HG02981 (cell line): ENCODE results near the gene OR13C5.
"Not testable (repeated sequence)": the region's sequence is repeated elsewhere in the genome, so short reads cannot be mapped to it uniquely, and the experiment has no call there.

ENCODE experiments used
- ATAC-seq: cut with Tn5 transposase; IDR thresholded peaks from one replicate; pipeline ENCODE4 v1.9.1; 2021; ENCODE audit warnings: mild to moderate bottlenecking, moderate library complexity; ENCODE audit not compliant: unreplicated experiment

The OR13C5 gene, protein sequence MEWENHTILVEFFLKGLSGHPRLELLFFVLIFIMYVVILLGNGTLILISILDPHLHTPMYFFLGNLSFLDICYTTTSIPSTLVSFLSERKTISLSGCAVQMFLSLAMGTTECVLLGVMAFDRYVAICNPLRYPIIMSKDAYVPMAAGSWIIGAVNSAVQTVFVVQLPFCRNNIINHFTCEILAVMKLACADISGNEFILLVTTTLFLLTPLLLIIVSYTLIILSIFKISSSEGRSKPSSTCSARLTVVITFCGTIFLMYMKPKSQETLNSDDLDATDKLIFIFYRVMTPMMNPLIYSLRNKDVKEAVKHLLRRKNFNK

DNA sequence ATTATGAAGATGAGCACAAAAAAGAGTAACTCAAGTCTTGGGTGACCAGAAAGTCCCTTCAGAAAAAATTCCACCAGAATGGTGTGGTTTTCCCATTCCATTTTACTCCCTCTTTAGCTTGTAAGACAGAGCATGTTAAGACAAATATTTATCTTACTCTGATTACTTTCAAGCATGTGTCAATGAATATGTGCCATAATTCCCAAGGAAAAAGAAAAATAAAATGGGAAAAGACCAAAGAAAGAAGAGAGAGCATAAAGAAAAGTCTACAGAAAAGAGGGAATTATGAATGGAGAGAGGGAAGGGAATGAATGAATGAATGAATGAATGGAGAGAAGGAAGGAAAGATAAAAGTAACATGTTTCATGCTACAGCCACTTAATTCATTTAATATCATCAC lies at the start of gene OR13C5:
TSS of gene OR13C5 (minus strand) at position 101 of the 400 bp plus-strand sequence. CDS start at position 101, 0 bp downstream.
- ATAC-seq, result not testable (repeated sequence)

DNA sequence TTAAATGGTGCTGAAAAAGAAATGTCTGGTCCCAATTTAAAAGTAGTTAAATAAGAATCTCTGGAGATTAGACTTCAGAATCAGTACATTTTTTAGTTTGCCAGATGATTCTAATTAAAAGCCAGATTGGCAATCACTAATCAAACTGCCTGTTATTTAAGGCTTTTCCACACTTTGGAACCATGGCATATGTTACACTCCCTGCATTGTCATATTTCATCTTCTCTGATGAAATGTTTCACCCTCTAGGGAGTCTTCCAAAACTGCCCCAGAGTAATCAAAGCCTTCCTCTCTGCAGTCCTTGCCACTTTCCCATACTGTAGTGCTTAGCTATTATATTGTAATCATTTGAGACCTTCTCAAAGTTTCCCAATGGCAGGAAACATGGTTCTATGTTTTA lies 36.2 kb upstream of the OR13C5 start:
- no peak for ATAC-seq

DNA sequence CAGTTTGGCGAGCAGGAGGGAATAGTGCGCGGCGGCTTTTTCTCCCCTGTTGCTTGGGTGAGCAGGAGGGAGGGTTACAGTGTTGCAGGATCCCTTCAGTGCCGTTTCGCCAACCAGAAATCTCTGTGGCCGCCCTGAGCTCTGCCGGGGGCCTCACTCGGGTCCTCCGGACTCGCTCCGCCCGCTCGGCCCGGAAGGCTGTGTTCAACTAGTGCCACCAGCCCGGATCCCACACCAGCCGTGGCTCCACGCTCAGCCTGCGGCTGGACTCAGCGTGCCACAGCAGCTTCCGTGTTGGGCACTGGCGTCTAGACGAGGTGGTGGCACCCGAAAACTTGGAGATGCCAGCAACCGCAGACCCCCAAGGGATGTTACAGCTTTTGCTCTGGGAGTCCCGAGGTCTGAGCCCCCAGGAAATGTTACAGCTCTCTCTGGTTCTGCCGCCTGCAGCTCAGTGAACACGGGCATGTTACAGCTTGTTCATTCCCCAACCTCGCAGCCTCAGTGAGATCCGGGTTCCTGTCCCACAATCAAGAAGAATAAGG lies 34.8 kb upstream of the OR13C5 start:
- ATAC-seq, result no peak

DNA sequence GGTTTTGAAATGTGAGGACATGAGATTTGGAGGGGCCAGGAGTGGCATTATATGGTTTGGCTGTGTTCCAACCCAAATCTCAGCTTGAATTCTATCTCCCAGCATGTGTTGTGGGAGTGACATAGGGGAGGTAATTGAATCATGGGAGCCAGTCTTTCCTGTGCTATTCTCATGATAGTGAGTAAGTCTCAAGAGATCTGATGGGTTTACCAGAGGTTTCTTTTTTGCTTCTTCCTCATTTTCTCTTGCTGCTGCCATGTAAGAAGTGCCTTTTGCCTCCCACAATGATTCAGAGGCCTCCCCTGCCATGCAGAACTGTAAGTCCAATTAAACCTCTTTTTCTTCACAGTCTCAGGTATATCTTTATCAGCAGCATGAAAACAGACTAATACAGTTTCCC lies 26.8 kb upstream of the OR13C5 start:
- ATAC-seq, result not testable (repeated sequence)

DNA sequence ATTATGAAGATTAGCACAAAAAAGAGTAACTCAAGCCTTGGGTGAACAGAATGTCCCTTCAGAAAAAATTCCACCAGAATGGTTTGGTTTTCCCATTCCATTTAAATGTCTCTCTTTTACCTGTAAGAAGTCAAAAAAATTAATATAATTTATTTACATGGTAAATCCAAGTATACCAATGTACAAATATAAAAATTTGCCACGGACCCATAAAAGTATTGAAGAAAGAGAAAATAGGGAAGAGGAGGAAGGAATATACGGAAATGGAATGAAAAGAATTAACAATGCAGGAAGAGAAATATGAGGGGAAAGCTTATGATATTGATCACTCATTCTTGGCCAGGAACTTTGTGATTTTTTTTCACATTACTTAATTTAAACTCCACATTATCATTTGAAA lies 18.9 kb upstream of the OR13C5 start, which contains the start of gene OR13C9:
TSS of gene OR13C9 (minus strand) at position 101 of the 400 bp plus-strand sequence. CDS start at position 101, 0 bp downstream.
- ATAC-seq, result no peak

DNA sequence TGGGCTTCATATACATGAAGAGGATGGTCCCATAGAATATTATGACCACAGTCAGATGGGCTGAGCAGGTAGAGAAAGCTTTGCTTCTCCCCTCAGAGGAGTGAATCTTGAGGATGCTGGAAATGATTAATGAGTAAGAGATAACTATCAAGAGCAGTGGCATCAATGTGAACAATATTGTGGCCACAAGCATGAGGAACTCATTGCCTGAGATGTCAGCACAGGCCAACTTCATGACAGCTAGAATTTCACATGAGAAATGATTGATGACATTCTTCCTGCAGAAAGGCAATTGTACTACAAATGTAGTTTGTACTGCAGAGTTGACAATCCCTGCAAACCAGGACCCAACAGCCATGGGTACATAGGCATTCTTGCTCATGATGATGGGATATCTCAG lies 18.2 kb upstream of the OR13C5 start:
- no peak for ATAC-seq

DNA sequence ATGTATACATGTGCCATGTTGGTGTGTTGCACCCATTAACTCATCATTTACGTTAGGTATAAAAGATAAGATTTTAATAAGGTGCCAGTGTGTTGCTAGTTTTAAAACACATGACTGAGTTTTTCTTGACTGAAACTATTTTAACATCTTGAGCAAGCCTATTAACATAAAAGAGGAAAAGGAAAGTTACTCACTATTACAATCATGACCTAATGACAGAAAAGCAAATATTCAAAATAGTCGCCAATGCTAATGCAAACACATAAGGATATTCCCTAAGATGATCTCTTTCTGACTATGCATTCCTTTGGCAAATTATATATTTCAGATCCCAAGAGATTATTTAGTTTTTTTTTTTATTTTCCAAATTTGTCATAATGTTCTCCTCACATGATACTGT lies 12.0 kb upstream of the OR13C5 start:
- ATAC-seq, result no peak

DNA sequence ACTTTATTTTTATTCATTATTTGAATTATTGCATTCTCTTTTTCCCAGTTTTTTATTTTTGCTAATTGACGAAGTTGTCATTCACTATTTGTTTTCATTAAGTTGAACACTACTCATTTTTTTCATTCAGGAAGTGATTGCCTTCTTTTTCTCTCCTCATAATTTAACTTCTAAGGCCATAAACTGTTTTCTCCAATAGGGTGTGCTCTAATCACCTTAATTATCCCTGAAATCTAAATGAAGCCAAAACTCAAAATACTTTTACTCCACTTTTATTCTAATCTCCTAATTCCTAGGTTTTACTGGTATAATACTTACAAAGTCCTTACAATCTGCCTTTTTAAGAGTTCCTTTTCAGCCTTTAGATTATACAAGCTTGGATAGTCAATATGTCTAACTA lies 9.1 kb upstream of the OR13C5 start:
- ATAC-seq, result no peak

DNA sequence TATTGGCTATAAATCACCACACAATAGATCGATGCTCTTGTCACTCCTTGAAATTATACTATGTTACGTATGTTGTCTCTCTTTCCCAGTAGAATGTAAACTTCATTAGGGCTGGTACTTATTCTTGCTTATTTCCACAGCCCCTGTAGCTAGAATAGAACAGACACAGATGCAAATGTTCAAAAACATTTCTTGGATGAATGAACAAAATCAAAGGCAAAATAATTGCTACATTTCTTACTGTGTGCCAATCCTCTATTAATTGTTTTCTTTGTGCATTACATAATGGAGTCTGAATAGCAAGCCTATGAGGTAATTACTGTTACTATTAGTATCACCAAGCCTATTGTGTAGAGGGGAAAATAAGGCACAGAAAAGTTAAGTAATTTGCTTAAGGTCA lies 6.9 kb upstream of the OR13C5 start:
- no peak for ATAC-seq

DNA sequence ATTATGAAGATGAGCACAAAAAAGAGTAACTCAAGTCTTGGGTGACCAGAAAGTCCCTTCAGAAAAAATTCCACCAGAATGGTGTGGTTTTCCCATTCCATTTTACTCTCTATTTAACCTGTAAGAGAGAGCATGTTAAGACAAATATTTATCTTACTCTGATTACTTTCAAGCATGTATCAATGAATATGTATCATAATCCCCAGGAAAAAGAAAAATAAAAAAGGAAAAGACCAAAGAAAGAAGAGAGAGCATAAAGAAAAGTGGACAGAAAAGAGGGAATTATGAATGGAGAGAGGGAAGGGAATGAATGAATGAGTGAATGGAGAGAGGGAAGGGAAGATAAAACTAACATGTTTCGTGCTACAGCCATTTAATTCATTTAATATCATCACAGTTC lies 6.3 kb upstream of the OR13C5 start, which contains the start of gene OR13C2:
TSS of gene OR13C2 (minus strand) at position 101 of the 400 bp plus-strand sequence. CDS start at position 101, 0 bp downstream.
- not testable (repeated sequence) for ATAC-seq

DNA sequence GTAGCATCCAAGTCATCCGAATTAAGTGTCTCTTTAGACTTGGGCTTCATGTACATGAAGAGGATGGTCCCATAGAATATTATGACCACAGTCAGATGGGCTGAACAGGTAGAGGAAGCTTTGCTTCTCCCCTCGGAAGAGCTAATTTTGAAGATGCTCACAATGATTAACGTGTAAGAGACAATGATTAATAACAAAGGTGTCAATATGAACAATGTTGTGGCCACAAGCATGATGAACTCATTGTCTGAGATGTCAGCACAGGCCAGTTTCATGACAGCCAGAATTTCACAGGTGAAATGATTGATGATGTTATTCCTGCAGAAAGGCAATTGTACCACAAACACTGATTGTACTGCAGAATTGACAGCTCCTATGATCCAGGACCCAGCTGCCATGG lies 5.6 kb upstream of the OR13C5 start:
- peak; percentile 72 for ATAC-seq

DNA sequence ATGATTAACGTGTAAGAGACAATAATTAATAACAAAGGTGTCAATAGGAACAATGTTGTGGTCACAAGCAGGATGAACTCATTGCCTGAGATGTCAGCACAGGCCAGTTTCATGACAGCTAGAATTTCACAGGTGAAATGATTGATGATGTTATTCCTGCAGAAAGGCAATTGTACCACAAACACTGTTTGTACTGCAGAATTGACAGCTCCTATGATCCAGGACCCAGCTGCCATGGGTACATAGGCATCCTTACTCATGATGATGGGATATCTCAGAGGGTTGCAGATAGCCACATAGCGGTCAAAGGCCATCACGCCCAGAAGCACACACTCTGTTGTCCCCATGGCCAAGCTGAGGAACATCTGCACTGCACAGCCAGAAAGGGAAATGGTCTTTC lies 464 bp downstream of the OR13C5 start:
- not testable (repeated sequence) for ATAC-seq

DNA sequence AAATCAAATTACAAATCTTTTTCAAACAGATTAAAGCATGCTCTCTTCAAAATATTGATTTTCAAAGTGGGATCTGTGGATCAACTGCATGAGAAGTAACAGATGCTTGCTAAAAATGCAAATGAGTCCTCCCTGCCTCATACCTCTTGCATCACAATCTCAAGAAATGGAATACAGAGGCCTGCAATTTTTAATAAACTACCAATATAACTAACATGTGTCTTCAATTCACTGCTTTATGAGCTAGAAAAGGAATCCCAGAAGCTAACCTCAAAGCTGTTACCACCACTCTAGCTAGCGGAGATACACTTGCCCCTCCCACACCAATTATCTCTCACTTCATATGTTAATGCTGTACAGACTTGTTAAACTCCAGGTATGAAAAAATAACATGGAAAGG lies 9.6 kb downstream of the OR13C5 start:
- no peak for ATAC-seq

DNA sequence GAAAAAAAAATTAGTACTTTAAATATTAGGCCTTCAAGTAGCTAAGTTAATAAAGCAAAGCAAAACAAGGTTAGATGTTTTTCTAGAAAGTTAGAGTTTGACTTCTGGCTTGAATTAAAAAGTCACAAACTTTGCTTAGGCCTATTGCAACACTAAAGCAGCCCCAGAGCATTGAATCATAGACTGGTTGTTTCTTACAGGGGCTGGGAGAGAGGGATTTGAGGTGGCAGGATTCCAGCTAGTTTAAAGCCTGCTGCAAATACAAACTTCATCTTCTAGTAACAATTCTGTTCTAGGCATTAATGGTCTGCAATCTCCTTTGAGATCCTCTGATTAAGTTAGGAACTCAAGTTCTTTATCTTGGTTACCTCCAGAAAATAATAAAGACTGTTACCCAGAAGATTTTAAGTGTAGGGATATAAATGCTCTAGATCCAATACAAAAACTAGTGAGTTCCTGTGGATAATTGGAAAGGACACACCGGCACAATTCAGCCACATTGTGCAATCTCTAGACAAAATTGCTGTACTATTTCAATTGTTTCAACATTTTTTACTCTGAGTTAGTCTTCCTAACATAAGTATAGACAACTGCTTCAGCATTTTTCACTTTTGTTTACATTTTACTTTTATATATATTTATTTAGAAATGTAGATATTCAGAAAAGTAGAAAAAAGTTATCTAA lies 12.6 kb downstream of the OR13C5 start:
- ATAC-seq, result no peak

DNA sequence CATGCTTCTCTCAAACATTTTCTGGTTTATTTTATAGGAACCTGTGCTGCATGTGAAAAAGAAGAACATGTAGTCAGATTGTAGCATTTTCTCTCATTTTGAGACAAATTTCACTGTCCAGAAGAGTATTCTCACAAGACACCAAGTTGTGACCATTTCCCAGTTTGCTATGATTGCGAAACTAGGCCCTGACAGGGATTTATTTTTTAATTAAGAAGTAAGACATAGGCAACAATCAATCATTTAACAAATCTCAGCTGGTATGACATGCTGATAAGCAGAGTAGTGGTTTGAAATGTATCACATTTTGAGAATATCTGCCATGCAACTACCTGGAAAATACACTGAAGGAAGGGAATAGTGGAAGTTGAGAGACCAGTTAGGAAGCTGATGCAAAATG lies 18.7 kb downstream of the OR13C5 start:
- no peak for ATAC-seq

DNA sequence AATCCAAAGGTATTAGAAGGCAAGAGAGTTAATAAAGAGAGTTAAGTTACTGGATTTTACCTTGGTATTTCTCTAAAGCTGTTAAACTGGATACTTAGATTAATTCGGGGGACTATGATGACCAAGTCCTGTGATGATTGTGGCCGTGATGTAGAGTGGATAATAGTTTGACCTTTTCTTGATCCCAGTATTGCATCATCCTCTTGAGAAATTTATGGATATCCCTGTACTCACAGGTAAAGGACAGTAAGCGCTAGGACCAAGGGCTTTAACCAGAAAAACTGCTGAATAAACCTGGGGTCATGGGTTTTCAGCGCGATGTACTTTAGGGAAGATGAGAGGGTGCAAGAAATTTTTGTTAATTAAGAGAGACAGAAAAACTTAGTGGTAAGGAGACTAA lies 21.9 kb downstream of the OR13C5 start:
- no peak for ATAC-seq

DNA sequence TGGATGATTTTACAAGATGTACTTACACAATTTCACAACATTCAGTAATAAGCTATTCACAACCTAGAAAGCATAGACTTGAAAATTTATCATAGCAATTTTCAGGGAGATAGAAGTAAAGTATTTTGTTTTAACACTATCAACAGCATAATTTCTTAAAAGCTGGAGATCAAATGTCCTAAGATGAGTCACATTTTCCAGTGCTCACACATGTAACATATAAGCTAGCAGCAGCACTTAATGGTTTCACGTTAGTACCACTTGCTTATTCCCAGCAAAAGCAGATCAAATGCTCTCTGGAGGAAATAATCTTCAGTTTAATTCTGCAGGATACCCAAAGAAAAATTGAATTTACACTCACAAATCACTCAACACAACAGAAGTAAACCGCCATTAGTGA lies 23.8 kb downstream of the OR13C5 start:
- ATAC-seq, result no peak

DNA sequence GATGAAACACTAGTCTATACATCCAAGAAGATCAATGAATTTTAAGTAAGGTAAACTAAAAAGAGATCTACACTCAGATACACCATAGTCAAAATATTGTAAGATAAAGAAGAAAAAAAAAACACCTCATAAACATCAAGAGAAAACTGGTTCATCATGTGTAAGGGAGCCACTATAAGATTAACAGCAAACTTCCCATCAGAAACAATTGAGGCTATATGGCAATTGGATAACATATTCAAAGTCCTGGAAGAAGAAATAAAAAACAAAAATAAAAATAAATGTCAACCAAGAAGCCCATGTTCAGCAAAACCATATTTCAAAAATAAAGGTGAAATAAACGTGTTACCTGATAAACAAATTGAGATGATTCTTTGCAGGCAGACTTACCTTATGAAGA lies 26.6 kb downstream of the OR13C5 start:
- ATAC-seq, result no peak

DNA sequence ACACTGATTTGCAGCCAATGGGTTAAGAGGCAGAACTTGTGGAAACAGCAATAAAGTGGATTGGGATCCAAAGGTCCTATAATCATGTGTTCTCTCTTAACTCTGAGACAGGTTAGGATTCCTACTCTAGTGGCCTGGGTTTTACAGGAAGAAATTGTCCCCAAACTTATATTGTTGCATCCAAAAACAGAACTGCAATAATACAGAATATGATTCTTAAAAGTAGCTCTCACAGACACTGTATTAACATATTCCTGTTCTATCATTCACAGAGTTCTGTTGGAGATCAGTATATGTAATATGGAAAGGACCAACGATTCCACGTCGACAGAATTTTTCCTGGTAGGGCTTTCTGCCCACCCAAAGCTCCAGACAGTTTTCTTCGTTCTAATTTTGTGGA lies 30.3 kb downstream of the OR13C5 start, which contains the start of gene OR13C8:
TSS of gene OR13C8 (plus strand) at position 301 of the 400 bp plus-strand sequence. CDS start at position 301, 0 bp downstream.
- no peak for ATAC-seq

DNA sequence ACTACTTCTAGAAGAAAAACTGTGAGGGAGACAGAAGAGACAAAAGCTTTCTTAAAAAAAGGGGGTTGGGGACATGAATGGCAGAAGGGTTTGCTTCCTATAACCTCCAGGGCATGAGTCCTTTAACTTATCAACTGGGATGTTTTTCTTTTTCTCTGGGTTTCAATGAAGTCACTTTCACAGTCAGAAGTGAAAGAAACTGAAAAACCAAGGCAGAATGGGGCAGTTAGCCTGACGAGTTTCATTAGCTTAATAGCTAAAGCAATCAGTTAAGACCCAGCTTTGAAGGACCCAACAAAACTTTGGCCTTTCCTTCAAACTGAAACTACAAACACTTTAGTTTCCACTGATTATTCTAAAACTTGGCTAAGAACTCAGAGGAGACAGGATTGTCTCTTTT lies 34.9 kb downstream of the OR13C5 start:
- no peak for ATAC-seq

DNA sequence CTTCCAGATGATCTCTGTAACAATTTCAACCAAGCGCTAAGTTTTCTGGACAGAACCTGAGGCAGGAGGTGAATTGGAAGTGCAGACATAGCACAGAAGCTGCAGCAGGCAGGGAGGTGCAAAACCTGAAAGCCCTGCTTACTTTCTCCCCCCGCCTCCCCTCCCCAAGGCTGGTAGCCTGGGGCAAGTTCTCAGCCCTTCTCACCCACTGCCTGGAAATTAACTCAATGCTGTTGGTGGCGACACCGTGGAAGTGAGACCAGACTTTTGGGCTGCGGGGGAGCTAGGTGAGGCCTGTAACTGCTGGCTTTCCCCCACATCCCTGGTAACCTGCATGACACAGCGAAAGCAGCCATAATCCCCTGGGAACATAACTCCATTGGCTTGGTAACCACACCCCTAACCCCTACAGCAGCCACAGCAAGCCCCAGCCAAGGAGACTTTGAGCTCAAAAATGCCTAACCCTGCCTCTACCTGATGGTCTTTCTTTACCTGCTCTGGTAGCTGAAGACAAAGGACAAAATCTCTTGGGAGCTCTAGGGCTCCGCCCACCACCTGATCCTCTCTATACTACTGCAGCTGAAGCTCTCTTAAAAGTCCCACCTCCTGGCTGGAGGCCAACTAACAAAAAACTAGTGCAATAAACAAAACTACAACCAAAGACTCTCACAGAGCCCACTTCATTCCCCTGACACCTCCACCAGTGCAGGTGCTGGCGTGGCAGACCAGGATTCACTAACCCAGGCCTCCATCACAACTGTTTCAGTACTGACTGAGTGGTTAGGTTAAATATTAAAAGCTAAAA lies 42.2 kb downstream of the OR13C5 start:
- no peak for ATAC-seq
